Testis (tissue), 2 donors: Measurements from ENCODE around the gene TTC7B.

ENCODE experiments used
- CTCF ChIP-seq, 3 experiments: fragments of 450-650 bp in 2 of 3; fragments of 200-600 bp in 1 of 3; sonication (generic) in 1 of 3; IDR thresholded peaks; one replicate each; pipeline ENCODE4 v1.5.1; 2016 to 2019; ENCODE audit warnings: antibody characterized with exemption in 3 of 3, mild to moderate bottlenecking in 2 of 3, moderate library complexity in 1 of 3
- POLR2A ChIP-seq: fragments of 450-650 bp; IDR thresholded peaks from one replicate; pipeline ENCODE4 v1.6.1; 2017; ENCODE audit warnings: antibody characterized with exemption, mild to moderate bottlenecking, moderate library complexity

- no peak for TF ChIP-seq CTCF (IDR thresholded peaks at IDR 0.05)
- no peak for TF ChIP-seq POLR2A
These were observed 40.8 kb downstream of the TTC7B start for GRCh38 chr14:90775441-90775840.
